A549 (cell line): ENCODE measurements around the gene PPP4R2. TPM values are rescaled to one million over a fixed set of nuclear protein-coding genes. Genes with fewer than 3 reads are reported as not detected.

ENCODE experiments used
- ATAC-seq, 2 experiments: fragments of 200-7000 bp in 1 of 2; fragments of >200 bp in 1 of 2; cut with Nextera tagmentation in 1 of 2; cut with Tn5 transposase in 1 of 2; 3 replicates each; pipeline versions ENCODE4 v1.8.0 to v1.9.1; 2018 to 2020; ENCODE audit warnings: mild to moderate bottlenecking in 1 of 2, moderate library complexity in 1 of 2
- CTCF ChIA-PET: fragments of 300-600 bp; sonication (Branson Sonifier 250); formaldehyde crosslinking; extraction: SDS; loops from one replicate; lab custom pipeline; 2021; ENCODE audit warnings: antibody characterized with exemption, inconsistent platforms; lab: Yijun Ruan, JAX
- POLR2A ChIA-PET: fragments of 350-600 bp; formaldehyde crosslinking; extraction: SDS; loops from one replicate; lab custom pipeline; 2021; ENCODE audit warnings: antibody characterized with exemption, inconsistent platforms; lab: Yijun Ruan, JAX
- DNase-seq, 2 experiments: peaks; one replicate each; pipeline versions ENCODE4 v3.0.0 to v3.0.0-alpha.2; 2011 to 2016; ENCODE audit warnings: low read depth in 1 of 2, low spot score in 1 of 2
- FAIRE-seq: peaks from 2 replicates; lab custom pipeline; 2011; peaks lifted over from hg19 to GRCh38; lab: Jason Lieb, UNC
- H3K27ac ChIP-seq, 2 experiments: fragments of >200 bp; sonication (Bioruptor Twin); formaldehyde crosslinking; 3 replicates each; pipeline ENCODE4 v1.5.1; 2016 to 2017
- H3K4me1 ChIP-seq: fragments of >200 bp; sonication (Bioruptor Twin); formaldehyde crosslinking; 3 replicates; pipeline ENCODE4 v1.6.1; 2016
- H3K4me2 ChIP-seq: fragments of >200 bp; sonication (Bioruptor Twin); formaldehyde crosslinking; 3 replicates; pipeline ENCODE4 v1.6.1; 2016
- H3K4me3 ChIP-seq: fragments of >200 bp; sonication (Bioruptor Twin); formaldehyde crosslinking; 3 replicates; pipeline ENCODE4 v1.5.1; 2016
- H3K9me3 ChIP-seq: fragments of >200 bp; sonication (Bioruptor Twin); formaldehyde crosslinking; 3 replicates; pipeline ENCODE4 v1.6.1; 2016
- BCL3 ChIP-seq: fragments of >200 bp; sonication (Bioruptor Twin); formaldehyde crosslinking; IDR thresholded peaks from 3 replicates; pipeline ENCODE4 v1.6.1; 2016
- BHLHE40 ChIP-seq: IDR thresholded peaks from 2 replicates; pipeline ENCODE4 v1.6.1; 2012; ENCODE audit warnings: low read depth, low read length, inconsistent platforms
- CHD4 ChIP-seq: fragments of 200-600 bp; sonication (generic); IDR thresholded peaks from 2 replicates; pipeline ENCODE4 v1.6.1; 2016; ENCODE audit warnings: antibody characterized with exemption, mild to moderate bottlenecking, borderline replicate concordance
- E2F6 ChIP-seq: IDR thresholded peaks from 2 replicates; pipeline ENCODE4 v1.6.1; 2012; ENCODE audit warnings: low read depth, borderline replicate concordance
- EHMT2 ChIP-seq: fragments of 200-600 bp; sonication (generic); IDR thresholded peaks from 2 replicates; pipeline ENCODE4 v1.6.1; 2016; ENCODE audit warnings: antibody characterized with exemption, low read depth, mild to moderate bottlenecking, moderate library complexity
- EP300 ChIP-seq, 2 experiments: fragments of >200 bp; sonication (Bioruptor Twin); formaldehyde crosslinking; IDR thresholded peaks; 2 replicates in 1 of 2; 3 replicates in 1 of 2; pipeline ENCODE4 v1.6.1; 2016 to 2017
- FOSL2 ChIP-seq, 2 experiments: fragments of 450-650 bp in 1 of 2; fragments of >200 bp in 1 of 2; sonication (Bioruptor Twin) in 1 of 2; formaldehyde crosslinking; IDR thresholded peaks; 2 replicates each; pipeline versions ENCODE4 v1.5.0 to v1.6.1; 2016 to 2020; ENCODE audit warnings: mild to moderate bottlenecking in 1 of 2, moderate library complexity in 1 of 2
- FOXS1 ChIP-seq: fragments of 250-450 bp; sonication (Bioruptor Pico); IDR thresholded peaks from 2 replicates; pipeline ENCODE4 v1.5.0; 2020; ENCODE audit warnings: mild to moderate bottlenecking, moderate library complexity
- GATA3 ChIP-seq: IDR thresholded peaks from 2 replicates; pipeline ENCODE4 v1.6.1; 2012; ENCODE audit warnings: borderline replicate concordance
- KDM5A ChIP-seq: fragments of 200-600 bp; sonication (generic); IDR thresholded peaks from 2 replicates; pipeline ENCODE4 v1.6.1; 2016; ENCODE audit warnings: antibody characterized with exemption, mild to moderate bottlenecking
- MAFK ChIP-seq: fragments of 450-650 bp; IDR thresholded peaks from 2 replicates; pipeline ENCODE4 v1.6.1; 2014; ENCODE audit not compliant: partially characterized antibody
- MAX ChIP-seq: IDR thresholded peaks from 2 replicates; pipeline ENCODE4 v1.6.1; 2012
- MAZ ChIP-seq: fragments of 150-350 bp; IDR thresholded peaks from 2 replicates; pipeline ENCODE4 v1.6.1; 2014; ENCODE audit warnings: antibody characterized with exemption, low read depth, low read length, borderline replicate concordance
- NR3C1 ChIP-seq: fragments of >200 bp; sonication (Bioruptor Twin); formaldehyde crosslinking; IDR thresholded peaks from 3 replicates; pipeline ENCODE4 v1.6.1; 2017
- PHF8 ChIP-seq: fragments of 200-600 bp; sonication (generic); IDR thresholded peaks from 2 replicates; pipeline ENCODE4 v1.6.1; 2016; ENCODE audit warnings: low read depth, mild to moderate bottlenecking, antibody characterized with exemption, moderate library complexity, borderline replicate concordance
- POLR2A ChIP-seq: IDR thresholded peaks from 2 replicates; pipeline ENCODE4 v1.6.1; 2012; ENCODE audit warnings: mild to moderate bottlenecking, low read length
- RAD21 ChIP-seq, 2 experiments: fragments of >200 bp in 1 of 2; sonication (Bioruptor Twin) in 1 of 2; formaldehyde crosslinking in 1 of 2; IDR thresholded peaks in 1 of 2; conservative IDR thresholded peaks in 1 of 2; 2 replicates in 1 of 2; 3 replicates in 1 of 2; pipeline ENCODE4 v1.6.1; 2012 to 2018; ENCODE audit warnings: inconsistent platforms in 1 of 2
- RCOR1 ChIP-seq: fragments of 150-350 bp; IDR thresholded peaks from 2 replicates; pipeline ENCODE4 v1.6.1; 2014; ENCODE audit warnings: antibody characterized with exemption, low read length, low read depth
- RNF2 ChIP-seq: fragments of 200-600 bp; sonication (generic); IDR thresholded peaks from 2 replicates; pipeline ENCODE4 v1.6.1; 2016; ENCODE audit warnings: low read depth, mild to moderate bottlenecking, antibody characterized with exemption, moderate library complexity, borderline replicate concordance
- SMC3 ChIP-seq: fragments of >200 bp; sonication (Bioruptor Twin); formaldehyde crosslinking; IDR thresholded peaks from 3 replicates; pipeline ENCODE4 v1.6.1; 2018; ENCODE audit warnings: inconsistent platforms
- SREBF2 ChIP-seq: fragments of 450-650 bp; IDR thresholded peaks from 2 replicates; pipeline ENCODE4 v1.6.1; 2014; ENCODE audit warnings: mild to moderate bottlenecking, moderate library complexity
- ZNF302 ChIP-seq: fragments of 250-450 bp; sonication (Bioruptor Pico); IDR thresholded peaks from 2 replicates; pipeline ENCODE4 v1.9.0; 2021; ENCODE audit warnings: inconsistent platforms, mild to moderate bottlenecking, moderate library complexity
- ZSCAN20 ChIP-seq: fragments of 250-450 bp; sonication (Bioruptor Pico); IDR thresholded peaks from 2 replicates; pipeline ENCODE4 v1.8.0; 2022; ENCODE audit warnings: mild to moderate bottlenecking, moderate library complexity
- WGBS: methylation state at CpG from one replicate; pipeline ENCODE4 v1.1.6; 2017; ENCODE audit errors: missing lambda C conversion rate; 5-methylcytosine and 5-hydroxymethylcytosine counted together
- polyA plus RNA-seq, 4 experiments: library from polyadenylated mRNA; depleted of rRNA in 3 of 4; stranded (reverse); fragments of >200 nt; fragmentation: RNase III in 1 of 4; extraction: RNeasy Plus Mini Kit Qiagen cat#74134 plus additional on column Dnase treatment in 1 of 4; gene quantifications; 2 replicates in 3 of 4; 3 replicates in 1 of 4; pipeline ENCODE4 v1.2.3, GENCODE V29; 2011 to 2017
- TF ChIP-seq, protein P1 (sequence below): IDR thresholded peaks from 2 replicates; pipeline ENCODE4 v1.6.1; 2012

PPP4R2 gene
- polyA plus RNA-seq, 2 of the 4 experiments (the other 2 are of a cell fraction): 39.3 to 68.4 TPM

DNA sequence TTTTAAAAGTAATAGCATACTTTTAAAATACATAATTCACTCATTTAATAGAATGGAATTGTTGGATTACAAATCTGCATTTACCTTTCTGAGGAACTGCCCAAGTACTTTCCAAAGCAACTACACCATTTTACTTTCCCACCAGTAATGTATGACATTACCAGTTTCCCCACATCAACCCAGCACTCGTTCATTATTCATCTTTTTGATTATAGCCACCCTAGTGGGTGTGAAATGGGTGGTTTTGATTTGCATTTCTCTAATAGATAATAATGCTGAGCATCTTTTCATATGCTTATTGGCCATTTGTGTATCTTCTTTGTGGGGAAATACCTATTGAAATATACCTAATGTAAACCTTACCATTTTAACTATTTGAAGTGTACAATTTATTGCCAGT lies 46.8 kb downstream of the PPP4R2 start:
- no peak overlapping the region for H3K4me3 ChIP-seq
- H3K4me2 ChIP-seq: no peak overlapping the region
- ATAC-seq: no peak
- H3K27ac ChIP-seq: no peak overlapping the region
- no peak for TF ChIP-seq GATA3
- no peak for TF ChIP-seq BCL3
- TF ChIP-seq MAX: no peak
- TF ChIP-seq ZSCAN20 (CRISPR knock-in tag): no peak
- TF ChIP-seq EHMT2: no peak
- no peak for TF ChIP-seq NR3C1
- no peak for TF ChIP-seq RNF2
- no peak for TF ChIP-seq SREBF2
- no peak for TF ChIP-seq ZNF302 (CRISPR knock-in tag)
- no peak for TF ChIP-seq MAFK
- TF ChIP-seq MAZ: no peak
- WGBS: 86% methylated on average over 1 of the region's 1 CpG
- ChIA-PET CTCF (interaction anchor here (1.2 kb wide), 1 partner anchor 10 kb away, joined by 3 read pairs; no protein-coding TSS in a partner anchor), POLR2A (interaction anchor here (0.6 kb wide), 1 partner anchor 9 kb away, joined by 3 read pairs; no protein-coding TSS in a partner anchor)
- no peak for FAIRE-seq
- H3K4me1 ChIP-seq: peaks cover 6% of the 10 kb centered on the region; the same call in 1 of the 3 replicates
- no peak for DNase-seq
- H3K9me3 ChIP-seq: no peaks in the 10 kb centered on the region

- H3K9me3 ChIP-seq: no peaks in the 10 kb centered on the region
- H3K4me2 ChIP-seq: no peak overlapping the region
- FAIRE-seq (no peak), DNase-seq (no peak), ATAC-seq (no peak)
- TF ChIP-seq EP300 (IDR thresholded peaks at IDR 0.05): no peak
- TF ChIP-seq POLR2A: no peak
- TF ChIP-seq, protein P1, sequence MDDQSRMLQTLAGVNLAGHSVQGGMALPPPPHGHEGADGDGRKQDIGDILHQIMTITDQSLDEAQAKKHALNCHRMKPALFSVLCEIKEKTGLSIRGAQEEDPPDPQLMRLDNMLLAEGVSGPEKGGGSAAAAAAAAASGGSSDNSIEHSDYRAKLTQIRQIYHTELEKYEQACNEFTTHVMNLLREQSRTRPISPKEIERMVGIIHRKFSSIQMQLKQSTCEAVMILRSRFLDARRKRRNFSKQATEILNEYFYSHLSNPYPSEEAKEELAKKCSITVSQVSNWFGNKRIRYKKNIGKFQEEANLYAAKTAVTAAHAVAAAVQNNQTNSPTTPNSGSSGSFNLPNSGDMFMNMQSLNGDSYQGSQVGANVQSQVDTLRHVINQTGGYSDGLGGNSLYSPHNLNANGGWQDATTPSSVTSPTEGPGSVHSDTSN: no peak
- no peak for TF ChIP-seq PHF8
- no peak for TF ChIP-seq BHLHE40
- TF ChIP-seq RNF2: no peak
- TF ChIP-seq RCOR1: no peak
- TF ChIP-seq RAD21 (conservative IDR thresholded peaks at IDR 0.05 in 1 of 2, IDR thresholded peaks at IDR 0.05 in 1 of 2): no peak
- TF ChIP-seq SMC3: no peak
- TF ChIP-seq FOSL2 (IDR thresholded peaks at IDR 0.05): no peak
- TF ChIP-seq FOSL2 (CRISPR knock-in tag; IDR thresholded peaks at IDR 0.05): no peak
- TF ChIP-seq FOXS1 (CRISPR knock-in tag): no peak
- TF ChIP-seq MAX: no peak
- no peak for TF ChIP-seq CHD4
- TF ChIP-seq SREBF2: no peak
- no peak for TF ChIP-seq E2F6
- no peak for TF ChIP-seq GATA3
- TF ChIP-seq ZNF302 (CRISPR knock-in tag): no peak
- TF ChIP-seq KDM5A: no peak
- ChIA-PET POLR2A (no interaction called here), CTCF (interaction anchor here (1.2 to 3.7 kb wide), 3 partner anchors 11 to 195 kb away, joined by 4 to 16 read pairs (median 4); no protein-coding TSS in a partner anchor)
- 0 out of 3 replicates have a peak, but pooled peaks cover 6% of the 10 kb centered on the region for H3K4me1 ChIP-seq
- no peak overlapping the region for H3K4me3 ChIP-seq
- WGBS: 90% methylated on average over 6 of the region's 6 CpGs
- no peak overlapping the region for H3K27ac ChIP-seq
These were observed 48.8 kb downstream of the PPP4R2 start for GRCh38 chr3:73045391-73045790.
